ENCODE measurements around the gene CPOX. TPM values are rescaled to one million over a fixed set of nuclear protein-coding genes. Genes with fewer than 3 reads are reported as not detected.

Gene CPOX
- total RNA-seq, 1 donor from 2014 or later = 18.0 TPM

GRCh38 chr3:98536456-98537017 is 56.9 kb downstream of the CPOX start:
- no peak for TF ChIP-seq CTCF (IDR thresholded peaks at IDR 0.05)
- Histone ChIP-seq H3K4me1 (no peaks in the 10 kb centered on the region), H3K36me3 (no peaks in the 10 kb centered on the region), H3K9me3 (no peaks in the 10 kb centered on the region), H3K27ac (no peak overlapping the region), H3K27me3 (ENCODE audit: low read depth) (no peaks in the 10 kb centered on the region), H3K4me3 (no peak overlapping the region)
- ATAC-seq (no peak), DNase-seq (no peak)
- intact Hi-C loops (cut with DNase I) = no loop called here

GRCh38 chr3:98534734-98535133 is 58.7 kb downstream of the CPOX start:
- ATAC-seq = no peak
- H3K27me3 ChIP-seq (ENCODE audit: low read depth) = no peaks in the 10 kb centered on the region
- intact Hi-C loops (cut with DNase I) = no loop called here

GRCh38 chr3:98534168-98534567 is 59.2 kb downstream of the CPOX start:
- Histone ChIP-seq H3K4me3 (no peak overlapping the region), H3K36me3 (no peaks in the 10 kb centered on the region), H3K4me1 (no peaks in the 10 kb centered on the region), H3K27ac (no peak overlapping the region), H3K27me3 (ENCODE audit: low read depth) (no peaks in the 10 kb centered on the region), H3K9me3 (no peaks in the 10 kb centered on the region)
- DNase-seq (no peak), ATAC-seq (no peak)
- intact Hi-C loops (cut with DNase I) = no loop called here
- TF ChIP-seq CTCF (IDR thresholded peaks at IDR 0.05) = no peak

More at GRCh38 chr3:98534734-98535133, 58.7 kb downstream of the CPOX start:
- no peak overlapping the region for H3K4me3 ChIP-seq
- H3K36me3 ChIP-seq = no peaks in the 10 kb centered on the region
- no peak for DNase-seq
- TF ChIP-seq CTCF (IDR thresholded peaks at IDR 0.05) = no peak
- H3K4me1 ChIP-seq = no peaks in the 10 kb centered on the region
- no peak overlapping the region for H3K27ac ChIP-seq
- H3K9me3 ChIP-seq = no peaks in the 10 kb centered on the region

- Histone ChIP-seq H3K4me3 (no peak overlapping the region), H3K4me1 (no peaks in the 10 kb centered on the region), H3K36me3 (no peaks in the 10 kb centered on the region), H3K27ac (no peak overlapping the region), H3K27me3 (ENCODE audit: low read depth) (no peaks in the 10 kb centered on the region), H3K9me3 (no peaks in the 10 kb centered on the region)
- no peak for ATAC-seq
- intact Hi-C loops (cut with DNase I) = no loop called here
- no peak for DNase-seq
- TF ChIP-seq CTCF (IDR thresholded peaks at IDR 0.05) = no peak
These were observed 60.5 kb downstream of the CPOX start for GRCh38 chr3:98532709-98533571.

- ATAC-seq = no peak
- H3K4me3 ChIP-seq = no peak overlapping the region
- intact Hi-C loops (cut with DNase I) = no loop called here
These were observed 61.2 kb downstream of the CPOX start for GRCh38 chr3:98532275-98532637.

More at GRCh38 chr3:98532275-98532637, 61.2 kb downstream of the CPOX start:
- no peak for DNase-seq
- Histone ChIP-seq H3K27me3 (ENCODE audit: low read depth) (no peaks in the 10 kb centered on the region), H3K36me3 (no peaks in the 10 kb centered on the region), H3K27ac (no peak overlapping the region), H3K4me1 (no peaks in the 10 kb centered on the region), H3K9me3 (no peaks in the 10 kb centered on the region)
- TF ChIP-seq CTCF (IDR thresholded peaks at IDR 0.05) = no peak

All from lower lobe of right lung (tissue), 2 donors.